Right renal pelvis (tissue), 4 donors: ENCODE measurements around the gene CHAT. TPM values are rescaled to one million over a fixed set of nuclear protein-coding genes. Genes with fewer than 3 reads are reported as not detected.

Experiments used
- DNase-seq, 4 donors: peaks; one replicate each; pipeline ENCODE4 v3.0.0-alpha.2; 2013; ENCODE audit warnings: low read depth in 4 of 4, low spot score in 3 of 4, missing footprints in 1 of 4
- polyA plus RNA-seq, 4 donors: library from polyadenylated mRNA; unstranded; fragments of 120-200 nt; gene quantifications; one replicate each; pipeline ENCODE4 v1.2.1, GENCODE V29; 2013; ENCODE audit not compliant: insufficient read length in 4 of 4

CHAT gene
- polyA plus RNA-seq, 4 donors = not detected

GRCh38 chr10:49651039-49651835 is 37.4 kb downstream of the CHAT start:
- DNase-seq = no peak

DNA sequence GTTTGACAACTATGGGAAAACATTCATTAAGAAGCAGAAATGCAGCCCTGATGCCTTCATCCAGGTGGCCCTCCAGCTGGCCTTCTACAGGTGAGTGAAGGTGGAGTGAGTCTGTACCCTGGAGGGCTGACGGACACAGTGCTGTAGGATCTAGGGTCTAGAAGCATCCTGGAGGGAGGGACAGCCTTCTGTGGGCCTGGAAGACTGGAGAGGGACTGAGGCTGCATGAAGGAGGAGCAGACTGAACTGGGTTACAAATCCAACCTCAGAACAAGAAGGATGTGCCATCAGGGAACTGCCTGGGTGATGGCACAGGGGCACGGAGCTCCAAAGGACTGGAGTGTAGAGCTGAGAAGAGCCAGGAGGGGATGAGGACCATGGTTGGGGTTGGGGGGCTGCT is 38.1 kb downstream of the CHAT start:
- no peak for DNase-seq

DNA sequence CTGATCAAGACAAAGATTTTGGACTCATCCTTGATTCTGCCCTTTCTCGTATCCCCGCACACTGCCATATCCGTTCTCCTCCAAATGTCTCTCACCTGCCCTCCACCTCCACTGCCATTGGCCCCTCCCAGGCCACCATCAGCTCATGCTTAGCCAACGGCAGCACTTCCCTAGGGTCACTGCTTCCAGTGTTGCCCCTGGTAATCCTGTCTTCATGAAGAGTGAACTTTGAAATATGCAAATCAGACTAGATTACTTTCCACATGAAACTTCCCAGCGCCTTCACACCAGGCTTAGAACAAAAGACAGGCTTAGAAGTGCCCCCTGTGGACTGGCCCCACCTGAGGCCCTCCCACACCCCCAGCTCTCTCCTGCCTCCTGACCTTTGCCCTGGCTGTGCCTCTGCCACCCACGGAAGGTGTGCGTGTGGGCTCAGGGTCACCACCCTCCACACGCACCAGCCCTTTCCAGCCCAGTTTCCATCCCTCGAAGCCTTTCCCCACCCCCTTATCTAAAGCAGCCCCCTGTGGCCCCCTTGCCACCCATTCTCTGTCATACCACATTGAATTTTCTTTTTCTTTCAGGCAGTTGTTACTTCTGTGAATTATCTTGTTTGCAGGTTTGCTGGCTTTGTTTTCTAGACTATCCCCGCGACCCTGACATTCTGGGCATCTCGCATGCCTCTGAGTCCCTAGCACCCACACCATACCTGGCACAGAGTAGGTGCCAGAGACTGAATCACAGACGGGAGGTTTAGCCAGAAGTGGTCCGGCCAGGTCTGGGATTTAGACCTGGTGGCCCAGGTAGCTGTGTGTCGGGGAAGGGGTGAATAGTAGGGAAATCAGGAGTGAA is 38.8 kb downstream of the CHAT start:
- DNase-seq = no peak

DNA sequence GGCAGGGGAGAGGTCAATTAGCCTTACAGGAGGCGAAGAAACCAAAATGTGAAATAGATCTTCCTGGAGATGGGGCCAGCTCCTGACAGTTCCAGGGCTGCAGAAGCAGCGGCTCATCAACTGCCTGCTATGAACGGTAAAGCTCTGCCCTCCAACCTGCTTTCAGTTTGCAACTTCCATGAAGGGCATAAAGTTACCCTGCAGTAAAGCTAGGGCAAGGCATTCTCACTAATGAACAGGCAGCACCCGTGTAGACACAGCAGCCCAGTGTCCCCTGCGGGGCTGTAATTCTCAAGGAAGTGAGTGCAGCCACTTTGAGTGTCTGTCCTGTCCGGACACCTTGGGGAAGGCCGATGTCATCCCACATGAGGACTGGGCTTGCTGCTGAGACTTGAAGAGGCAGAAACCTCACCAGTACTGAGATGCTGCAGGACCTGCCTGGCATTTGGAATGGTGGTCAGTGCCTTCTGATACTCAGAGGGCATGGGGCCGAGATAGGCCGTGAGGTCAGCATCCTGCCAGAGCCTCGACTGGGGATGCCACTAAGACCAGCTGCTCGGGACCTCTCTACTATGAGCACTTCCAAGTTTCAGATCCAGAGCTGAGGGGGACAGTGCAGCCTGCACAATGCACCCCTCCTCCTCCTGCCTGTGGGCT is 39.6 kb downstream of the CHAT start:
- no peak for DNase-seq

- DNase-seq = no peak
Observed at GRCh38 chr10:49654036-49654693, 40.3 kb downstream of the CHAT start.

DNA sequence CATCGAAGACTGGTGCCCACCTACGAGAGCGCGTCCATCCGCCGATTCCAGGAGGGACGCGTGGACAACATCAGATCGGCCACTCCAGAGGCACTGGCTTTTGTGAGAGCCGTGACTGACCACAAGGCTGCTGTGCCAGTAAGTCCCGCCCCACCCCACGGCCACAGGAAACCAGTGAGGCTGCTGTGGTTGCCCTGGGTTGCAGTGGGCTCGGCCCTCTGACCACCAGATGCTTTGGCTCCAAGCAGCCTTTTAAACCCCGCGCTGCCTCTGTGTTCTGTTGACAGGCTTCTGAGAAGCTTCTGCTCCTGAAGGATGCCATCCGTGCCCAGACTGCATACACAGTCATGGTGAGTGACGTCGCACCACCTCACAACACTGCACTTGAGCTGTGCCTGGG is 41.3 kb downstream of the CHAT start:
- no peak for DNase-seq

DNA sequence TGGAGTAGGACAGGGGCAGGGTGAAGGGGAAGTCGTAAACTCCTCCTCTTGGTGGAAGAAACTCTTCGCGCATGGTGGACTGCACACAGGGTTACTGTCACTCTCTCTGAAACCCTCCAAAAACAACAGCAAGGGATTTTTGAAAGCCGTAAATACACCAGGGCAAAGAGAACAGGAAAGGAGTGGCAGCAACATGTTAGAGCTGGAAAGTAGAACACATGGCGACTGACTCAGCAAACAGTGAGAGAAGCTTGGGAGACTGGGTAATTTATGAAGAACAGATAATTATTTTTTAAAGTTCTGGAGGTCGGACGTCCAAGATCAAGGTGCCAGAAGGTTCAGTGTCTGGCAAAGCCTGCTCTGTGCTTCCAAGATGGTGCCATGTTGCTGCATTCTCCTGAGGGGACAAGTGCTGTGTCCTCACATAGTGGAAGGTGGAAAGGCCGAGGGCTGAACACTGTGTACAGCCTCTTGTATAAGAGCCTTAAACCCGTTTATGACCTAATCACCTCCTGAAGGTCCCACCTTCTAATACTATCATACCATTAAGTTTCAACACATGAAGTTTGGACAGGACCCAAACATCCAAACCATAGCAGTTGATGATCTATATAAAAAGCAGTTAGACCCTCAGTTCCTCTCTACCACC is 43.1 kb downstream of the CHAT start:
- no peak for DNase-seq

- DNase-seq = no peak
Observed at GRCh38 chr10:49657606-49658005, 43.8 kb downstream of the CHAT start.

DNA sequence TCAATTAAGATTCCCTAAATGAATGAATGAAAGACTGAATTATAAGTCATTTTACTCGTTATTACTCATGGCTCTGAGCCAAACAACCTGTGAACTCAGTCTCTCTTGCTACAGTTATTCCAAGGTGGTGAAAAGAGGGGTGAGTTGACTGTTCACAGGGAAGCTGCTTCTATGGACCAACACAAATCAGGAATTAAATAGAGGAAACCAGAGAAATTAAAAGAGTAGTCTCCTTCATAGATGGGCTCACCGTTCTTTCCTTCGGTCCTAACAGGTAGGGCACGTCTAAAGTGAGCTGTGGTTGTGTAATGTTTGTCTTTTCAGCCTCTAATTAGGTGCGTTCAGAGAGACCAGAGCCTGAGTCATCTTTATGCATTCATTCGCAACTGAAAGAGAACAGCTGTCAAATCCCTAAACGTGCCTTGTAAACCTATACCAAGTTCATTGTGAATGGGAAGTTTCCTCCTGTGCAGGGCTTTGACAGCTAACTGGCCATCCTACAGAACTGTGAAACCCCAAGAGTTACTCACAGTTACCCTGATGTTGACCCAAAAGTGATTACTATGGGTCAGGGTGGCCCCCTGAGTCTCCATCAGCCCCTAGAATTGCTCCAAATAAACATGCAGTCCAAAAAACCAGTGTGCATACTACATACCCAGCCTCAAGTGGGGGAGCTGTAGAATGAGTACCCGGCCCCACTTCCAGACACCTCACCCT is 47.5 kb downstream of the CHAT start:
- no peak for DNase-seq

GRCh38 chr10:49662169-49662830 is 48.5 kb downstream of the CHAT start:
- no peak for DNase-seq

GRCh38 chr10:49663596-49663995 is 49.8 kb downstream of the CHAT start:
- DNase-seq = no peak

- DNase-seq = no peak
Observed at GRCh38 chr10:49664006-49664841, 50.4 kb downstream of the CHAT start.

GRCh38 chr10:49664842-49665355 is 51.1 kb downstream of the CHAT start:
- DNase-seq = no peak

- no peak for DNase-seq
Observed at GRCh38 chr10:49666054-49666615, 52.3 kb downstream of the CHAT start.

DNA sequence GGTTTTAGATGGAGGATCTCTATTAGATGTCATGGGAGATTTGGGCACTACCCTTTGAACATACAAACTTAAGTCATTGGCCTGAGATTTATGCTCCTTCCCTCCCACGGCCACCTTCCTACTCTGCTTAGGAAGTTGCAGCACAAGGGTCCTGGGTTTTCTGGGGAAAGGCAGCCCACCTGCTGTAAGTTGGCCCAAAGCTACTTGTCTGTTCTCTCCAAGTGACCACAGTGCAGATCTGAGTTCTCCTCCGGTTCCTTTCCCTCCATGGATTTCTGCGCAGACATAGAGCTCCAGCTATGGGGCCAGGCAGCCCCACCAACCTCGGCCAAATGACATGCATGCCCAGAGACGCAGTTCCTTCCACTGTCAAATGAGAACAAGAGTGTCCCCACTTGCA is 52.8 kb downstream of the CHAT start:
- DNase-seq = no peak

- DNase-seq = no peak
Observed at GRCh38 chr10:49667991-49668390, 54.2 kb downstream of the CHAT start.

- DNase-seq = no peak
Observed at GRCh38 chr10:49668684-49669083, 54.8 kb downstream of the CHAT start.
